Stimulated activated CD4-positive, alpha-beta T cell treated with anti-CD3 and anti-CD28 coated beads, TNF-alpha, amount 100 ng/mL, for 24 hours (primary cell): ENCODE results near the gene NPB.

Experiments
- DNase-seq, 3 experiments: peaks; one replicate each; pipeline ENCODE4 v3.0.0-alpha.2; 2020; ENCODE audit warnings: low read depth in 3 of 3

The NPB gene

GRCh38 chr17:81902023-81902652 lies at the start of gene NPB:
Gene NPB, plus strand, starts transcription at chr17:81902238. Its CDS starts 40 bp downstream, at chr17:81902278.
- no peak for DNase-seq

DNA sequence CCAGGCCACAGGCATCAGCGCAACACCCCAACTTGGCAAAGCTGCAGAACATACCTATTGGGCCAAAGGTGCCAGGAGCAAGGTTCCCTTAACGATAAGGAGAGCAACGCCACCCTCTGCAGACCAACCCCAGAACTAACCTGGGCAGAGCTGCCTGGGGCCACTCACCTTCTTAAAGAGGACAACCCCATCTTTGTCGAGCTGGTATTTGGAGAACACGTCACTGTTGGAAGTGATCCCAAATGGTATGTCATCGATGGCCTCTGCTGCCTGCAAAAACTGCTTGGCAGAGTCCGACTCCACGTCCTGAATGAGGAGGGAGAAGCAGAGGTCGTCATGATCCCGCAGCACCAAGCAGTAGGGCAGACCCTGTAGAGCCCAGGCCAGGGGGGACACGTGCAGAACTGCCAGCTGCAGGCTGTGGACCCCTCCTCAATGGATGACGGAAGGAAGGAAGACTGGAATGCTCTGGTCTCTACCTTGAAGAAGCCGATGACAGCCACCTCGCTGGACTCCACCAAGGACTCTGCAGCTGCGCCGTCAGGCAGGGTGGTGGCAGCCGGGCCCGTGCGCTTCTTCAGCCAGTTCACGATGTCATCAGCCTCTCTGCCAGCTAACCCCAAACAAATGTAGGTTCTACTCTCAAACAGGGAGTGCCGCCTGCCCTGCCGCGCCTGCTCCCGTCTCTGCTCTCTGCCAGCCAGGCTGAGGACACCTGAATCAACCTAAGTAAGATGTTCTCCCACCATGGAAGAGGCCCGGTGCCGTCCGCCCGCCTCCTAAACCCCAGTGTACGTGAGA lies 46.9 kb upstream of the NPB start:
- DNase-seq, result no peak

DNA sequence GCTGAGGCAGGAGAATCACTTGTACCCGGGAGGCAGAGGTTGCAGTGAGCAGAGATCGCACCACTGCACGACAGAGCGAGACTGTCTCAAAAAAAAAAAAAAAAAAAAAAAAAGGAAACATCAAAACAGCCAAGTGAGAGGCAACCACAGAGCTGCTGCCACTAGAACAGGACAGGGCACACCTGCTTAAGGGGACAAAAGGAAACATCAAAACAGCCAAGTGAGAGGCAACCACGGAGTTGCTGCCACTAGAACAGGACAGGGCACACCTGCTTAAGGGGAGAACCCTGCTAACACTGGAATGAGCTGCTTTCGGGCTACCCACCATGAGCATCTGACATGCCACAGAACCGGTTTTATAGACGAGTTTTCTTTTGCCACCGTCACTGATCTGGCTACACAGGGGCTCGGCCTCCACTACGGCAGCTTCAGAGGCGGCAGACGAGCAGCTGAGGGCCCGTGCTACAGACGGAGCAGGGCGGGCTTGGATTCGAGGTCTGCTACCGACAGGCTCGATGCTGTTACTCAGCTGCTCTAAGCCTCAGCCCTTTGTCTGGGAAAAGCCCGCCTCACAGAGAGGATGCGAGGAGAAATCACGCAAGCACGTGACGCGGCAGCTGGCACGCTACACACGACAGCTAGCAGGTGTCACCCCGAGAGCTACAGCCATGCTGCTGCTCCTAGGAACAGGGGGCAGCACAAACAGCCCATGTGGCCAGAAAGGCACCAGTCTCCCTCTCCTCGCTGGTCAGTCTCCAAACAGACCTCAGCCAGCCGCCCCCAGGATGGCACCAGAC lies 43.7 kb upstream of the NPB start:
- DNase-seq, result no peak

DNA sequence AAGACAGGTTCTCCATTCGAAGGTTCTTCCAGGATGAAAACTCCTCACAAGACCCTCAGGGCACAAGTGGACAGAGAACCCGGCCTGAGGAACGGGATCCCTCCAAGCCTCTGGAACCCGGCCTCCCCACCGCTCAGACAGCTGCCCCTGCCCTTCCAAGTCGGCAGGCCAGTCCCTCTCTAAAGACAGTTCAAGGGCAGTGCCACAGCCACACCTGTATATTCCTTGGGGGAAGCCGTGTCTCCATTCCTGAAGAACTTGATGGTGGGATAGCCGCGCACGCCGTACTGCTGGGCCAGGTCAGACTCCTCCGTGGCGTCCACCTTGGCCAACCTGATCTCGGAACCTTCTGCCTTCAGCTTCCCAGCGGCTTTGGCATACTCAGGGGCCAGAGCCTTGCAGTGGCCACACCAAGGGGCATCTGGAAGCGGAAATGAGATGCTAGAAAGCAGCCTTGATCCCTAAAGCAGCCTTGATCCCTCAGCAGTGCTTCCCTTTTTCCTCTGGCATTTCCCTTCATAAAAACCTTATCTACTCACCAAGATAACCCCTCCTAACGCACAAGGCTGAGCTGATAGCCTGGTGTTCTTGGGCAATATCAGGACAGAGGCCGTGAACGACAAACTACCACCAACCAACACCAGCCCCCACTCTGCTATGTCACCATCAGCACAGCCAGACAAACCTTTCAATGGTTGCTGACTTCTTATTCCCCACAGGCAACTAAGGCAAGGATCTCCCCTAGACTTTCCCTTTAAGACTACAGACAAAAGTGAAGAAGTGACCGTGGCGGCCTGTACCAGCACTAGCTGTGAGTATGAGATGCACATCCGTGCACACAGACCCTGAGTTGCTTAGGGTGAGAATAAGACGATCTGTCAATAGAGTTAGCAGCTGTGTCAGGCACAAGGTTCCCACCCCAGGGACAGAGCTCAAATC lies 42.8 kb upstream of the NPB start:
- DNase-seq, result no peak

DNA sequence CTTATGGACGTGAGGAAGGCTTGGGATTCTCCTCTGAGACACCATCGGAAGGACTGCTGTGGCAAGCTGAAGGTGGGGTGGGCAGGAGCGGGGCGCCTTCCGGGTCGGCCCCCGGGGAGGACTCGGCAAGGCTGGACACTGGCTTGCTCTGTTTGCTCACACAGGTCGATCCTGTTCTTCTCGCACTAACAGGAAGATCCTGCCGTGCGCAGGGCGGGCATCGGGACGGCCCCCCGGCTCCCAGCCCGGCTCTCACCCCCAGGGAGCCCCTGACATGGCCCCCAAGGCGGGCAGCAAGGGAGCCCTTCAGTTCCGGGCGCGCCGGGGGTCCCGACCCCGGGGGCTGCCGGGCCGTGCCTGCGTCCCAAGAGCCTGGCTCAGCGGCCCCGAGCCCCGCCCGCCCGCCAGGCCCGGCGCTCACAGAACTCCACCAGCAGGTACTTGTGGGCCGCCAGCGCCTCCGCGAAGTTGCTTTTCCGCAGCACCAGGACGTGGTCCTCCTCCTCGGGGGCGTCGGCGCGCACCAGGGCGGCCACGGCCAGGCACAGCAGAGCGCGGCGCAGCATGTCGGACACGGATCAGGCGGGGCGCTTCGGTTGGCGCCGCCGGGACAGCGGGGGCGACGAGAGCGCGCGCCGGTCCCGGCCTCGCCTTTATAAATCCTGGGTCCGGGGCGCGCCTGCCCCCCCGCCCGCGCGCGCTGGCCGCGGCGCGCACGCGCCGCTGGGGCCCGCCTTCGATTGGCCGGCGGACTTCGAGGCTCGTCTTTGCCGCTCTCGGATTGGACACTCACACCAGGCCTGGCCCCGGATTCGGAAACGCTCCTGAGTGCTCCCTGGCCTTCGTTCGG lies 41.9 kb upstream of the NPB start, which contains the start of gene P4HB:
Gene P4HB, minus strand, starts transcription at position 630 of the 850 bp plus-strand sequence. Its CDS starts 64 bp downstream, at position 566.
- peak in 2 of 3 experiments; percentile 94 to 97 for DNase-seq

DNA sequence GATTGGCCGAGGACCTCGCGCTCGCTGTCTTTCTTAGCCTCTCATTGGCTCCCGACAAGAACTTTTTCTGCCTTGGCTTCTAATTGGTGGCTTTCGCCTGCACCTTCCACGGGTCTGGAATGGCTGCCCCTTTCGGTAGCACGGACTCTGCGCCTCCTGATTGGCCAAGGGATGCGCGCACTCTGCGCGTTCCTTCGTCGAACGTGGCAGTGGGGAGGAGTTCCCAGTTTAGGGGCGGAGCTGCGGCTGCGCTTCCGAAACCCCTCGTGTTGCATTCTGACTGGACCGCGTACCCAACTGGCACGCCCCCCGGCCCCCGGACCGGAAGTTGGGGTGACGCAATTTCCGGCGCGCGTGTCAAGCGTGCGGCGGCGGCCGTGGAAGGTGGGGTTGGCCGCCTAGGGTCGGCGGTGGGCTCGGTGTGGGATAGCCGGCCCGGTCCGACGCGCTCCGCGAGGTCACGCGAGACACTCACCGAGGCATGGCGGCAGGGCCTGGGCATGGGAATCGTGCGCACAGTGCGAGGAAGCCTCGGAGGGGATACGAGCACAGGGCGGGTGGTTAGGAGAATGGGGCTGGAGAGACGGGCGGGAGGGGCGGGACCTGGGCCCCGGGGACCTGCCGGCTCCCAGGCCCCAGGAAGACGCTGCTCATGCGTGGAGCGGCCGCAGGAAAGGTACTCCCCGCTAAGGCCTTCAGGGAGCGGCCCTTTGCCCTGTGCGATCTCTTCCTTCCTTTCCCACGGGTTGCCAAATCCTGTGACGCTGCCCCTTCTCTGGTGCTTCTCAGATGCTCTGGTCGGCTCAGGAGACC lies 41.1 kb upstream of the NPB start:
- DNase-seq, result peak; percentile 98 to 99 (median 98)

DNA sequence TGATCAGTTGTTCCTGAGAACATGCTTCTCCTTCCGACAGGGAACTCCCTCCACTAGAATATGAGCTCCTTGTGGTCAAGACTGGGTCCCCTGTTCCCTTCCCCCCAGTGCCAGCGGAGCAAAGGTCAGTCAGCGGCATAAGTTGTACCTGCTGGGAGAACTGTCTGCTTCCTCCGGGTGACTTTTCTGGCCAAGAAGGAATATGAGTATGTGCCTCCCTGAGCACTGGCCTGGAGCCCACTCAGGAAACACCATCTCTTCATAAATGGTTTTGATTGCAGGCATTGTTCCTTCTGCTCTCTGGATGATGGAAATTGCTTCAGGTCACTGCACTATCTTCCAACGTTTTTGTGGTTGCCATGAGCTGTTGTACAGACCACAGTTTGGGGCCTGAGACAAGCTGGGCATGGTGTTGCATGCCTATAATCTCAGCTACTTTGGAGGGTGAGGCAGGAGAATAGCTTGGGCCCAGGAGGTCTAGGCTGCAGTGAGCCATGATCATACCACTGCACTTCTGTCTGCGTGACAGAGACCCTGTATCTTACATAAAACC lies 38.8 kb upstream of the NPB start:
- DNase-seq, result no peak

- no peak for DNase-seq
Observed at GRCh38 chr17:81863833-81864768, 37.9 kb upstream of the NPB start.

- no peak for DNase-seq
Observed at GRCh38 chr17:81865358-81865732, 36.7 kb upstream of the NPB start.

GRCh38 chr17:81865733-81866439 lies 36.2 kb upstream of the NPB start:
- no peak for DNase-seq

DNA sequence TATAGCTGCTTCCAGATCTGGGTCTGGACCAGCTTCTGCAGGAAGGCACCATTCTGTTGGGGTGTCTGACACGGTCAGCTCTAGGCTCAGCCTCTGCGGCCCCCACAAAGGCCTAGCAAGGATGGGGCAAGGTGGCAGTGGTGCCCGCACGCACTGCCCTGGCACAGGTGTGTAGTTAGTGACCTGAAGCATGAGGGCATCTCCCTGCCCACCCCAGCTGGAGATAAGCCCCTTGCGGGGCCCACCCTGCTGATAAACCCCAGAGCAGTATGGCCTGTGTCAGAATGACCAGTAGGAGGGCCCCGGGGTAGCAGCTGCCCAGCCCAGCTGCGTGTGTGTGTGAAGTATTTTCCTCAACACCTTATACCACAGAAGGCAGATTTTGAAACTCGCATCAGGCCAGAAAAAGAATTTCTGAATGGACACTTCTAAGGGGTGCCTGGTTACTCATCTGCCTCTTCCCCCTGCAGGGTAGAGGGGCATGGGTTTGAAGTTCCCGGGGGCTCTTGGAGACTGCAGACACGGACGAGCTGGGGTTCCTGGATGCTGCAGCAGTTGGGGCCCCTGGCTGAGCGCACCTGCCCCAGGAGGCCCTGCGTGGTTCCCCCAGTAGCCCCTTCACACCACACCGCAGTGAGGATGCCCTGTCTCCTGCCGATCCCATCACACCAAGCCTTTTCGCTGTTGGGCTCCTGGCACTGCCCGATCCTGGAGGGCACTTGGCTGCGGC lies 35.4 kb upstream of the NPB start:
- DNase-seq, result peak in 1 of 3 experiments; percentile 27

GRCh38 chr17:81867170-81867990 lies 34.7 kb upstream of the NPB start:
- peak in 1 of 3 experiments; percentile 34 for DNase-seq

DNA sequence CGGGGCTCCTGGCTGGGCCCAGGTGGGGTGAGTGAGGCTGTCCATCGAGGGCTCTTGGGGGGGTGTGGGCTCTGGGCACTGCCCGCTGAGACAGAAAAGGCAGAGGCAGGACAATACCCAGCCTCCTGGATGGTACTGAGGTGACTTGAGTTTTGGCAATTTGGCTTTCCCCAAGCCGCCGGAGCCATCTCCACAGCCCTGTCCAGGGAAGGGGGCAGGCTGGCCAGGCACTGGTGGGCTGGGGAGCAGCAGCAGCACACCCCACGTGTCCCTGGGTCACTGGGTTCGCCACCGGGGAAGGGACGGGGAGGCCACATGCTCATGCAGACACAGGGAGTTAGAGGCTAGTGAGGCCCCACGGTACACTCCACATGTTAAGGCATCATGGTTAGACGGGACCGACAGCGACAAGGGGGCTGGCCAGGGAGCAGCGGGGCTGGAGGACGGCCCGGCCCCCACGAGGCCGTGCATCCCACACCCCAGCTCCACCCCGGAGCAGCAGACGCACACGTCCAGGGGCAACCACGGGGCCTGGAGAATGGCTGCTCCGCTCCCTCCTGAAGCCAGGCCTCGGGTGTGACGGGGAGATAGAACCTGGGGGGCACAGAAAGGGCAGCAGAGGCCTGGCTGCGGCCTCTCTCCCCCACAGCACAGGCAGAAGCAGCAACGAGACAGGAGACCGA lies 33.9 kb upstream of the NPB start:
- no peak for DNase-seq

- DNase-seq, result no peak
Observed at GRCh38 chr17:81868674-81869220, 33.3 kb upstream of the NPB start.
